ENCODE measurements around the gene INTS13. TPM values are rescaled to one million over a fixed set of nuclear protein-coding genes. Genes with fewer than 3 reads are reported as not detected.
"Not testable (repeated sequence)": the region's sequence is repeated elsewhere in the genome, so short reads cannot be mapped to it uniquely, and the experiment has no call there.

Gene INTS13
- total and polyA plus RNA-seq, 8 donors = 16.9 to 29.6 (median 21.1) TPM

- intact Hi-C loops (cut with DNase I; ENCODE audit: low total_unique reads) = no loop called here
- no peak for DNase-seq
- H3K4me1 ChIP-seq = peaks cover 0 to 11% (median 5%) of the 10 kb centered on the region in 4 donors
- no peaks in the 10 kb centered on the region for H3K27me3 ChIP-seq
- H3K4me3 ChIP-seq = no peak overlapping the region
- TF ChIP-seq EP300 (IDR thresholded peaks at IDR 0.05) (no peak), CTCF (IDR thresholded peaks at IDR 0.05) (no peak), POLR2A (IDR thresholded peaks at IDR 0.05) (no peak), POLR2AphosphoS5 (IDR thresholded peaks at IDR 0.05) (no peak)
- 29 to 64% (median 39%) methylated on average over 1 of the region's 1 CpG for WGBS, 5 donors
- H3K36me3 ChIP-seq = peaks cover 9 to 83% (median 71%) of the 10 kb centered on the region in 4 donors
- H3K27ac ChIP-seq = no peak overlapping the region
- H3K9me3 ChIP-seq = no peaks in the 10 kb centered on the region
Measured at GRCh38 chr12:26906024-26906423, 31.8 kb downstream of the INTS13 start.

GRCh38 chr12:26903396-26903795, 34.4 kb downstream of the INTS13 start:
- H3K4me3 ChIP-seq; intact Hi-C loops (cut with DNase I; ENCODE audit: low total_unique reads): not testable (repeated sequence)
- 65 to 99% (median 97%) methylated on average over 2 to 3 of the region's 3 CpGs for WGBS, 5 donors

GRCh38 chr12:26896913-26897312, 40.9 kb downstream of the INTS13 start:
- no peaks in the 10 kb centered on the region for H3K4me1 ChIP-seq
- DNase-seq = no peak
- TF ChIP-seq POLR2AphosphoS5 (IDR thresholded peaks at IDR 0.05) (no peak), EP300 (IDR thresholded peaks at IDR 0.05) (no peak), POLR2A (IDR thresholded peaks at IDR 0.05) (no peak), CTCF (IDR thresholded peaks at IDR 0.05) (no peak)
- no peak overlapping the region for H3K4me3 ChIP-seq
- H3K36me3 ChIP-seq = peaks cover 0 to 27% (median 23%) of the 10 kb centered on the region in 4 donors
- intact Hi-C loops (cut with DNase I; ENCODE audit: low total_unique reads) = no loop called here
- no peaks in the 10 kb centered on the region for H3K9me3 ChIP-seq
- no peaks in the 10 kb centered on the region for H3K27me3 ChIP-seq
- WGBS, 5 donors = 93 to 100% (median 98%) methylated on average over 2 of the region's 2 CpGs
- no peak overlapping the region for H3K27ac ChIP-seq

More at GRCh38 chr12:26903396-26903795, 34.4 kb downstream of the INTS13 start:
- peaks cover 0 to 11% (median 5%) of the 10 kb centered on the region in 4 donors for H3K4me1 ChIP-seq
- not testable (repeated sequence) for H3K27ac ChIP-seq, H3K9me3 ChIP-seq, DNase-seq, H3K27me3 ChIP-seq
- H3K36me3 ChIP-seq = peaks cover 9 to 82% (median 62%) of the 10 kb centered on the region in 4 donors

- intact Hi-C loops (cut with DNase I; ENCODE audit: low total_unique reads) = no loop called here
- Histone ChIP-seq H3K36me3 (peaks cover 0 to 24% (median 16%) of the 10 kb centered on the region in 4 donors), H3K27ac (no peak overlapping the region), H3K4me1 (no peaks in the 10 kb centered on the region), H3K4me3 (no peak overlapping the region), H3K27me3 (no peaks in the 10 kb centered on the region), H3K9me3 (no peaks in the 10 kb centered on the region)
- no peak for DNase-seq
- 93 to 98% (median 94%) methylated on average over 4 of the region's 4 CpGs for WGBS, 5 donors
- TF ChIP-seq POLR2A (IDR thresholded peaks at IDR 0.05) (no peak), CTCF (IDR thresholded peaks at IDR 0.05) (no peak), EP300 (IDR thresholded peaks at IDR 0.05) (no peak), POLR2AphosphoS5 (IDR thresholded peaks at IDR 0.05) (no peak)
Measured at GRCh38 chr12:26895672-26896071, 42.1 kb downstream of the INTS13 start.

DNA sequence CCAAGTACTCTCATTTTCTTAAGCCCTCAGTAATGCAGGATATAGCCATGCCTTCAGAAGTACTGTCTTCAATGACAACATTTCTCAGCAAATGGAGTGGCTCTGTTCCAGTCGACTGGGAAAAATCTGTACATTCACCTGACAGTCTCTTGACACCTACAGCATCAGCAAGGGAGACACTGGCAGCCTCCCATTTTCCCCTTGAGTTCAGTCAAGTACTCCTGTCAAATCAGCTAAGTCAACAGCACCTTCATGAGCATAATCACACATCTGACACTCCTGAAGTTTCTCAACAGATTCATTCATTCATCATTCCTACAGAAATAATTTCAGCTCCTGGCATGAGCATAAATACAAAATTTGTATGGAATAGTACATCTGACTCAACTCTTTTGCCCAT, 46.1 kb downstream of the INTS13 start:
- H3K4me3 ChIP-seq = no peak overlapping the region
- no peak overlapping the region for H3K27ac ChIP-seq
- TF ChIP-seq CTCF (IDR thresholded peaks at IDR 0.05) (no peak), POLR2A (IDR thresholded peaks at IDR 0.05) (no peak), POLR2AphosphoS5 (IDR thresholded peaks at IDR 0.05) (no peak), EP300 (IDR thresholded peaks at IDR 0.05) (no peak)
- H3K36me3 ChIP-seq = no peaks in the 10 kb centered on the region
- no peaks in the 10 kb centered on the region for H3K4me1 ChIP-seq
- WGBS, 5 donors = 43 to 92% (median 89%) methylated on average over 1 of the region's 1 CpG
- DNase-seq = no peak
- no peaks in the 10 kb centered on the region for H3K27me3 ChIP-seq
- no peaks in the 10 kb centered on the region for H3K9me3 ChIP-seq
- intact Hi-C loops (cut with DNase I; ENCODE audit: low total_unique reads) = no loop called here
